SK-N-SH treated with all-trans-retinoic acid at 6 μM for 48 hours (cell line): ENCODE data around the gene ACSL5.

ENCODE experiments used
- ATAC-seq: fragments of 200-7000 bp; cut with Tn5 transposase; 3 replicates; pipeline ENCODE4 v1.9.1; 2020; ENCODE audit warnings: mild to moderate bottlenecking, moderate library complexity
- ARNTL ChIP-seq: fragments of 450-650 bp; formaldehyde crosslinking; IDR thresholded peaks from 2 replicates; pipeline ENCODE4 v1.5.0; 2020; ENCODE audit warnings: low read depth, mild to moderate bottlenecking, moderate library complexity, borderline replicate concordance
- BACH2 ChIP-seq: fragments of 250-450 bp; sonication (Bioruptor Pico); IDR thresholded peaks from 2 replicates; pipeline ENCODE4 v1.9.0; 2021; ENCODE audit warnings: mild to moderate bottlenecking, borderline replicate concordance
- CREB5 ChIP-seq: fragments of 250-450 bp; sonication (Bioruptor Pico); IDR thresholded peaks from 2 replicates; pipeline ENCODE4 v1.5.1; 2020; ENCODE audit warnings: low read depth, mild to moderate bottlenecking, moderate library complexity
- CSDC2 ChIP-seq: fragments of 250-450 bp; sonication (Bioruptor Pico); IDR thresholded peaks from 2 replicates; pipeline ENCODE4 v1.5.0; 2020; ENCODE audit warnings: mild to moderate bottlenecking, moderate library complexity
- CSRNP3 ChIP-seq: fragments of 250-450 bp; sonication (Bioruptor Pico); IDR thresholded peaks from 2 replicates; pipeline ENCODE4 v1.5.1; 2021; ENCODE audit warnings: mild to moderate bottlenecking, moderate library complexity
- ESRRG ChIP-seq: fragments of 250-450 bp; sonication (Bioruptor Pico); IDR thresholded peaks from 2 replicates; pipeline ENCODE4 v1.6.1; 2021; ENCODE audit warnings: mild to moderate bottlenecking
- GLIS3 ChIP-seq: fragments of 250-450 bp; sonication (Bioruptor Pico); IDR thresholded peaks from 2 replicates; pipeline ENCODE4 v1.5.0; 2020; ENCODE audit warnings: mild to moderate bottlenecking, moderate library complexity
- ISL1 ChIP-seq: fragments of 250-450 bp; sonication (Bioruptor Pico); IDR thresholded peaks from 2 replicates; pipeline ENCODE4 v2.1.2; 2022; ENCODE audit warnings: mild to moderate bottlenecking, moderate library complexity
- OSR1 ChIP-seq: fragments of 250-450 bp; sonication (Bioruptor Pico); IDR thresholded peaks from 2 replicates; pipeline ENCODE4 v1.8.0; 2022; ENCODE audit warnings: moderate library complexity, mild to moderate bottlenecking, inconsistent platforms
- PATZ1 ChIP-seq: fragments of 250-450 bp; sonication (Bioruptor Pico); IDR thresholded peaks from 2 replicates; pipeline ENCODE4 v1.8.0; 2020; ENCODE audit warnings: mild to moderate bottlenecking, moderate library complexity, borderline replicate concordance
- POU6F1 ChIP-seq: fragments of 250-450 bp; sonication (Bioruptor Pico); IDR thresholded peaks from 2 replicates; pipeline ENCODE4 v1.8.0; 2021; ENCODE audit warnings: low read depth, mild to moderate bottlenecking, moderate library complexity, borderline replicate concordance
- PPARA ChIP-seq: fragments of 250-450 bp; sonication (Bioruptor Pico); IDR thresholded peaks from 2 replicates; pipeline ENCODE4 v1.5.0; 2020; ENCODE audit warnings: mild to moderate bottlenecking, borderline replicate concordance
- RARB ChIP-seq: fragments of 250-450 bp; sonication (Bioruptor Pico); IDR thresholded peaks from 2 replicates; pipeline ENCODE4 v1.8.0; 2021; ENCODE audit warnings: mild to moderate bottlenecking, moderate library complexity
- SNAI2 ChIP-seq: fragments of 250-450 bp; sonication (Bioruptor Pico); IDR thresholded peaks from 2 replicates; pipeline ENCODE4 v1.5.0; 2020; ENCODE audit warnings: mild to moderate bottlenecking, moderate library complexity
- TCF4 ChIP-seq: fragments of 250-450 bp; sonication (Bioruptor Pico); IDR thresholded peaks from 2 replicates; pipeline ENCODE4 v1.8.0; 2021; ENCODE audit warnings: mild to moderate bottlenecking, moderate library complexity, borderline replicate concordance
- TOX ChIP-seq: fragments of 250-450 bp; sonication (Bioruptor Pico); IDR thresholded peaks from 2 replicates; pipeline ENCODE4 v1.8.0; 2021; ENCODE audit warnings: mild to moderate bottlenecking, moderate library complexity, borderline replicate concordance
- ZFP3 ChIP-seq: fragments of 250-450 bp; sonication (Bioruptor Pico); IDR thresholded peaks from 2 replicates; pipeline ENCODE4 v1.5.0; 2020; ENCODE audit warnings: mild to moderate bottlenecking, moderate library complexity
- ZFP30 ChIP-seq: fragments of 450-650 bp; formaldehyde crosslinking; IDR thresholded peaks from 2 replicates; pipeline ENCODE4 v1.5.0; 2022; ENCODE audit warnings: mild to moderate bottlenecking, moderate library complexity
- ZNF565 ChIP-seq: fragments of 450-650 bp; formaldehyde crosslinking; conservative IDR thresholded peaks from 2 replicates; pipeline ENCODE4 v1.5.0; 2020; ENCODE audit warnings: low read depth, mild to moderate bottlenecking, moderate library complexity
- ZNF70 ChIP-seq: fragments of 450-650 bp; formaldehyde crosslinking; IDR thresholded peaks from 2 replicates; pipeline ENCODE4 v1.5.0; 2020; ENCODE audit warnings: mild to moderate bottlenecking, moderate library complexity

The ACSL5 gene

GRCh38 chr10:112359606-112360307 is 14.2 kb upstream of the ACSL5 start:
- no peak for ATAC-seq
- TF ChIP-seq PPARA (CRISPR knock-in tag) (no peak), ZFP3 (CRISPR knock-in tag) (no peak), POU6F1 (no peak), TCF4 (CRISPR knock-in tag) (no peak), ESRRG (CRISPR knock-in tag) (no peak), ISL1 (no peak), ZNF70 (CRISPR knock-in tag) (no peak)

- ATAC-seq, result no peak
- no peak for TF ChIP-seq ZNF565 (CRISPR knock-in tag)
- TF ChIP-seq CSDC2, result no peak
- no peak for TF ChIP-seq ZFP3 (CRISPR knock-in tag)
- TF ChIP-seq ZFP30, result no peak
- TF ChIP-seq POU6F1, result no peak
- no peak for TF ChIP-seq CSRNP3 (CRISPR knock-in tag)
- no peak for TF ChIP-seq TOX (CRISPR knock-in tag)
- no peak for TF ChIP-seq ARNTL (CRISPR knock-in tag)
- no peak for TF ChIP-seq GLIS3
- TF ChIP-seq BACH2, result no peak
Observed at GRCh38 chr10:112360308-112361270, 13.3 kb upstream of the ACSL5 start.

- ATAC-seq, result peak; percentile 68
- no peak for TF ChIP-seq CSDC2
- TF ChIP-seq ZFP3 (CRISPR knock-in tag), result no peak
- TF ChIP-seq CREB5, result no peak
- TF ChIP-seq BACH2, result no peak
- TF ChIP-seq ZFP30, result no peak
- no peak for TF ChIP-seq RARB (CRISPR knock-in tag)
- no peak for TF ChIP-seq ARNTL (CRISPR knock-in tag)
- no peak for TF ChIP-seq OSR1 (CRISPR knock-in tag)
Observed at GRCh38 chr10:112361951-112362751, 11.8 kb upstream of the ACSL5 start.

- no peak for ATAC-seq
- TF ChIP-seq CSRNP3 (CRISPR knock-in tag) (no peak), SNAI2 (CRISPR knock-in tag) (no peak), PATZ1 (CRISPR knock-in tag) (no peak), POU6F1 (no peak), GLIS3 (no peak)
Observed at GRCh38 chr10:112362833-112363232, 11.1 kb upstream of the ACSL5 start.
